ENCODE results near the gene CHST8. TPM values are rescaled to one million over a fixed set of nuclear protein-coding genes. Genes with fewer than 3 reads are reported as not detected.

Gene CHST8
- total RNA-seq, 2 experiments from 2014 or later = not detected

- ChIA-PET CTCF (no interaction called here), POLR2A (no interaction called here)
- no peaks in the 10 kb centered on the region for H3K9me3 ChIP-seq (ENCODE audit: control insufficient read depth in 1 of 2, insufficient read depth in 1 of 2, low read length in 2 of 2)
- intact Hi-C loops (cut with DNase I, micrococcal nuclease) = no loop called here
- no peaks in the 10 kb centered on the region for H3K36me3 ChIP-seq (ENCODE audit: insufficient read depth, low read length)
- no peak overlapping the region for H3K27ac Mint-ChIP-seq
- peaks cover 5% of the 10 kb centered on the region in 2 experiments for H3K27me3 ChIP-seq (ENCODE audit: control insufficient read depth in 1 of 2, insufficient read depth in 2 of 2, low read length in 2 of 2)
- no peaks in the 10 kb centered on the region for H3K9me3 Mint-ChIP-seq
- H3K4me1 Mint-ChIP-seq (ENCODE audit: low read depth) = no peaks in the 10 kb centered on the region
- DNase-seq = no peak
- TF ChIP-seq, protein P1, sequence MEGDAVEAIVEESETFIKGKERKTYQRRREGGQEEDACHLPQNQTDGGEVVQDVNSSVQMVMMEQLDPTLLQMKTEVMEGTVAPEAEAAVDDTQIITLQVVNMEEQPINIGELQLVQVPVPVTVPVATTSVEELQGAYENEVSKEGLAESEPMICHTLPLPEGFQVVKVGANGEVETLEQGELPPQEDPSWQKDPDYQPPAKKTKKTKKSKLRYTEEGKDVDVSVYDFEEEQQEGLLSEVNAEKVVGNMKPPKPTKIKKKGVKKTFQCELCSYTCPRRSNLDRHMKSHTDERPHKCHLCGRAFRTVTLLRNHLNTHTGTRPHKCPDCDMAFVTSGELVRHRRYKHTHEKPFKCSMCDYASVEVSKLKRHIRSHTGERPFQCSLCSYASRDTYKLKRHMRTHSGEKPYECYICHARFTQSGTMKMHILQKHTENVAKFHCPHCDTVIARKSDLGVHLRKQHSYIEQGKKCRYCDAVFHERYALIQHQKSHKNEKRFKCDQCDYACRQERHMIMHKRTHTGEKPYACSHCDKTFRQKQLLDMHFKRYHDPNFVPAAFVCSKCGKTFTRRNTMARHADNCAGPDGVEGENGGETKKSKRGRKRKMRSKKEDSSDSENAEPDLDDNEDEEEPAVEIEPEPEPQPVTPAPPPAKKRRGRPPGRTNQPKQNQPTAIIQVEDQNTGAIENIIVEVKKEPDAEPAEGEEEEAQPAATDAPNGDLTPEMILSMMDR (IDR thresholded peaks at IDR 0.05) = no peak
- H3K4me3 ChIP-seq (ENCODE audit: low read length) = no peak overlapping the region
- no peak for ATAC-seq (ENCODE audit: poor library complexity)
- H3K36me3 Mint-ChIP-seq (ENCODE audit: low read depth) = no peaks in the 10 kb centered on the region
- no peaks in the 10 kb centered on the region for H3K4me1 ChIP-seq (ENCODE audit: insufficient read depth, low read length)
- H3K27ac ChIP-seq (ENCODE audit: low read depth in 1 of 2, low read length in 2 of 2) = no peak overlapping the region
- H3K4me3 Mint-ChIP-seq = no peak overlapping the region
- H3K27me3 Mint-ChIP-seq = peaks cover 20% of the 10 kb centered on the region
Measured at GRCh38 chr19:33750587-33751435, 129.1 kb downstream of the CHST8 start.

DNA sequence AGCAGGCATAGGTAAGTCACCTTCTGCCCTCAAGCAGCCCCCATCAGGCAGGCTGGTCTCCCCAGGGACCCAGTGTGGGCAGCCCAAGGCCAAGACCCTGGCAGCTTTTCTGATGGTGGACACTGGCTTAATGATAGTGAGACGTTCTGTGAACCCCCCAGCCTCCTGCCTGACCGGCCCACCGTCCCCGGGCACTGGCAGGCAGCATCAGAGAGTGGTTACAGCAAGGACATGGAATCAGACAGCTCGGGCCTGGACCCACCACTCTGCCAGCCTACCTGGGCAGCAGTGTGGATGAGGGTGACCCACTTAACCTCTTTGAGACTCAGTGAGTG lies 129.7 kb downstream of the CHST8 start:
- no peak for DNase-seq
- CTCF ChIA-PET = no interaction called here
- no peaks in the 10 kb centered on the region for H3K4me1 Mint-ChIP-seq (ENCODE audit: low read depth)
- H3K27me3 Mint-ChIP-seq = peaks cover 21% of the 10 kb centered on the region
- POLR2A ChIA-PET = no interaction called here
- H3K4me1 ChIP-seq (ENCODE audit: insufficient read depth, low read length) = no peaks in the 10 kb centered on the region
- peaks cover 5 to 10% of the 10 kb centered on the region in 2 experiments for H3K27me3 ChIP-seq (ENCODE audit: control insufficient read depth in 1 of 2, insufficient read depth in 2 of 2, low read length in 2 of 2)
- H3K9me3 Mint-ChIP-seq = no peaks in the 10 kb centered on the region
- H3K4me3 ChIP-seq (ENCODE audit: low read length) = no peak overlapping the region
- no peak for ATAC-seq (ENCODE audit: poor library complexity)
- H3K9me3 ChIP-seq (ENCODE audit: control insufficient read depth in 1 of 2, insufficient read depth in 1 of 2, low read length in 2 of 2) = no peaks in the 10 kb centered on the region
- no peaks in the 10 kb centered on the region for H3K36me3 Mint-ChIP-seq (ENCODE audit: low read depth)
- H3K27ac Mint-ChIP-seq = no peak overlapping the region
- H3K4me3 Mint-ChIP-seq = no peak overlapping the region
- intact Hi-C loops (cut with DNase I, micrococcal nuclease) = no loop called here
- no peak overlapping the region for H3K27ac ChIP-seq (ENCODE audit: low read depth in 1 of 2, low read length in 2 of 2)
- no peaks in the 10 kb centered on the region for H3K36me3 ChIP-seq (ENCODE audit: insufficient read depth, low read length)
- TF ChIP-seq, protein P1 (IDR thresholded peaks at IDR 0.05) = no peak

- no peaks in the 10 kb centered on the region for H3K4me1 Mint-ChIP-seq (ENCODE audit: low read depth)
- TF ChIP-seq, protein P1 (IDR thresholded peaks at IDR 0.05) = no peak
- Histone ChIP-seq H3K27me3 (ENCODE audit: control insufficient read depth in 1 of 2, insufficient read depth in 2 of 2, low read length in 2 of 2) (peaks cover 5 to 11% of the 10 kb centered on the region in 2 experiments), H3K4me1 (ENCODE audit: insufficient read depth, low read length) (no peaks in the 10 kb centered on the region), H3K36me3 (ENCODE audit: insufficient read depth, low read length) (no peaks in the 10 kb centered on the region), H3K4me3 (ENCODE audit: low read length) (no peak overlapping the region), H3K27ac (ENCODE audit: low read depth in 1 of 2, low read length in 2 of 2) (no peak overlapping the region), H3K9me3 (ENCODE audit: control insufficient read depth in 1 of 2, insufficient read depth in 1 of 2, low read length in 2 of 2) (peaks cover 0 to 3% of the 10 kb centered on the region in 2 experiments)
- no peaks in the 10 kb centered on the region for H3K9me3 Mint-ChIP-seq
- ATAC-seq (ENCODE audit: poor library complexity) (no peak), DNase-seq (no peak)
- peaks cover 14% of the 10 kb centered on the region for H3K27me3 Mint-ChIP-seq
- CTCF ChIA-PET = no interaction called here
- POLR2A ChIA-PET = no interaction called here
- intact Hi-C loops (cut with DNase I, micrococcal nuclease) = no loop called here
- H3K27ac Mint-ChIP-seq = no peak overlapping the region
- H3K36me3 Mint-ChIP-seq (ENCODE audit: low read depth) = no peaks in the 10 kb centered on the region
- H3K4me3 Mint-ChIP-seq = no peak overlapping the region
Measured at GRCh38 chr19:33752018-33752800, 130.5 kb downstream of the CHST8 start.

Measured in CD4-positive, alpha-beta T cell (primary cell).